Adrenal gland (tissue), 5 donors: ENCODE data around the gene GJA3.

ENCODE experiments used
- CTCF ChIP-seq, 6 experiments: fragments of 450-650 bp in 4 of 6; fragments of 200-600 bp in 2 of 6; sonication (generic) in 1 of 6; IDR thresholded peaks; 1 replicate in 5 of 6; 2 replicates in 1 of 6; pipeline versions ENCODE4 v1.5.1 to v1.8.0; 2016 to 2021; ENCODE audit warnings: antibody characterized with exemption in 6 of 6, mild to moderate bottlenecking in 2 of 6, moderate library complexity in 1 of 6
- POLR2A ChIP-seq, 2 donors: fragments of 450-650 bp; IDR thresholded peaks; one replicate each; pipeline ENCODE4 v1.6.1; 2017; ENCODE audit warnings: antibody characterized with exemption in 2 of 2, mild to moderate bottlenecking in 2 of 2, moderate library complexity in 1 of 2
- donor health status: DM: no; HTN: no; CAD: no.

- TF ChIP-seq POLR2A (IDR thresholded peaks at IDR 0.05): no peak
- TF ChIP-seq CTCF (IDR thresholded peaks at IDR 0.05): no peak
These were observed 15.3 kb downstream of the GJA3 start for GRCh38 chr13:20145521-20145920.
